Measurements from ENCODE around the gene FARP2. TPM values are rescaled to one million over a fixed set of nuclear protein-coding genes. Genes with fewer than 3 reads are reported as not detected.
A peak's percentile ranks its signal among the peaks of the same experiment; 100 is the strongest.
"Not testable (repeated sequence)": the region's sequence is repeated elsewhere in the genome, so short reads cannot be mapped to it uniquely, and the experiment has no call there.

Gene FARP2
- total RNA-seq, 1 experiment from 2014 or later = 17.0 TPM

DNA sequence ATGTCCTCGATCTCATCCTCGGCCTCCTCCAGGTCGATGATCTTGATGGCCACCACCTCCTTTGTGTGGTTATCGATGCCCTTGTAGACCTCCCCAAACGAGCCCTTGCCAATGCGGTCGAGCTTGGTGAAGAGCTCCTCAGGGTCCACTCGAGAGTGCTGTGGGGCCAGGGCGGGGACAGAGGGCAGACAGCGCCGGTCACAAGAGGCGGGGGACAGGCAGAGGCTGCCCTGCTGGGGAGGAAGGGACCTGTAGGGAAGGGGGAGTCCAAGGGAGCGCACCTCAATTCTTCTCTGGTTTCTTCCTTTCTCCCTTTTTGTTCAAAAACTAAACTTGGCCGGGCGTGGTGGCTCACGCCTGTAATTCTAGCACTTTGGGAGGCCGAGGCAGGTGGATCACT is 145.5 kb downstream of the FARP2 start:
- DNase-seq (ENCODE audit: low read depth) = no peak

DNA sequence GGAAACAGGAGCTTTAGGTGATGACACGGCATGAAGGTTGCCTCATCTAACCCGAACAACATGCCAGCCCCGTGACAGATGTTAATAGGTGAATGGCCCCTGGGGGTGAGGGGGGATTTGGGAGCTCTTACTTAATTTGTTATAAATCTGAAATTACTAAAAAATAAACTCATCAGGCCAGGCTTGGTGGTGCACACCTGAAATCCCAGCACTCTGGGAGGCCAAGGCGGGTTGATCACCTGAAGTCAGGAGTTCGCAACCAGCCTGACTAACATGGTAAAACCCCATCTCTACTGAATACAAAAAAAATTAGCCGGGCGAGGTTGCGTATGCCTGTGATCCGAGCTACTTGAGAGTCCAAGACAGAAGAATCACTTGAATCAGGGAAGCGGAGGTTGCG is 146.2 kb downstream of the FARP2 start:
- no peak for DNase-seq (ENCODE audit: low read depth)

DNA sequence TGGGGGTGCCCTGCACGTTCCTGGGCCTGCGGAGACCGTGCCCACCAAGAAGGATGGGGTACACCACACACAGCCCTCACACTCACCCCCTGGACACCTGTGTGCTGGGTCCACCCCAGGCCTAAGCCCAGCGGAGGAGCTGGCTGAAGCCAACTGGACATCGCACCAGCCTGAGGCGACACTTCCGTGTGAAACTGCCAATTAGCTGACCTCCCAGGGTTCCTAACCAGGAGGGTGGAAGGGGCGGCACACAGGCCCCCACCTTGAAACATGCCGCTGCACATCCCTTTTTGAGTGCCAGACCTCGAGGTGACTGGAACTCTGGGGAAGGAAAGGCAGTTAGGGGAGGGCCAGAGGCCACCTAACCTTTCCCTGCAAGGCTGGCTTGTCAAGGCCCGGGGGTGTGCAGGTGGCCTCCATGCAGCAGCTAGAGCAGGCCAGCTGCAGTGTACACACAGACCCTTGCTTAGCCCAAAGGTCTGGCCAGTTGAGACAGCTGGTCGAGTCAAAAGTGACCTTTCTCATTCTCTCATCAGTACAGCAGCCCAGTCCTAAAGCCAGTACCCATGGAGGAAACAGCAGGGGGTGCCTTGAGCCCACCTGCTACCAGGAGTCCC is 147.8 kb downstream of the FARP2 start:
- no peak for DNase-seq (ENCODE audit: low read depth)

DNA sequence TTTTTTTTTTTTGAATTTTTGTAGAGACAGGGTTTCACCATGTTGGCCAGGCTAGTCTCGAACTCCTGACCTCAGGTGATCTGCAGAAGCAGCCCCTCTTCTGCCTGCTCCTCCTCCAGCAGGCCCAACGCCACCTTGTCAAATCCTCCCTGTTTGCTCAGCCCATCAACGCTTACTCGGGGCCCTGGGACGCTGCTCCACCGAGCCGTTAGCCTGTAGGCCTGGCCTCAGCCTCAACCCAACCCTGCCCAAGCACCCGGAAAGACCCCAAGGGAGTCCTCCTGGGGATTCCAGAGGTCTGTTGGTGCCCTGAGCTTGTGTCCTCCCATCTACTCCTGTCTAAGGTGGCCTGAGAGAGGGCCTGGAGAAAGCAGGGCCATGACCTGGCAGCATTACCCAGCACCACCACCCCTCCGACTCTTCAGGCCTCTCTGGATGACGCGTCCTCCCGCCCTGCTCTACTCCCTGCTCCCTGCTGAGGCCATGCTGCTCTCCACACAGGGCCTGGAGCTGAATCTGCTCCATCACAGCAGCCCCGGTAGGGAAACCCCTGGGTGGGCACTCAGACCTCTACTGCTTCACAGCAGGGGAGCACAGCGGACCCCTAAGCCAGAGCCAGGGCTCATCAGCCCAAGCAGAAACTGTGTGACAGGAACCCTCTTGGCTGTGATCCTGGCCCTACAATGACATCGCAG is 149.1 kb downstream of the FARP2 start:
- no peak for DNase-seq (ENCODE audit: low read depth)

DNA sequence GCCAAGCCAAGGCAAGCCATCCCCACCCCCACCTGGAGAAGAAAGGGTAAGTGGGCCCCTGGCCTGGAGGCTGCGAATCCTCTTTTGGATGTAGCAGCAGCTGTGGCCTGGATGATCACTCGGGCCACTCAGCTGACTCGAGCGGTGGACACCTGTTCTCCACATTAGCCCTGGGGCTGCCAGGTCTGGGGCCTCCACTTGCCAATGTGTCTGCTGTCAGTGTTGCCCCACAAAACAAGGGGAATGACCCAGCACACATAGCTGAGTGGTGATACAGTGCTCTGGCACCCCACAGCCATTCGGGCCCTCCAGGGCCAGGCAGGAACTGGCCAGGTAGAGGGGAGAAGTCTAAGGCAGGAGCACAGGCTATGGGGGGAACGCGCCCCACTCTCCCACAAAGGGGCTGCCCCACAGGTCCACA is 149.7 kb downstream of the FARP2 start:
- no peak for DNase-seq (ENCODE audit: low read depth)

DNA sequence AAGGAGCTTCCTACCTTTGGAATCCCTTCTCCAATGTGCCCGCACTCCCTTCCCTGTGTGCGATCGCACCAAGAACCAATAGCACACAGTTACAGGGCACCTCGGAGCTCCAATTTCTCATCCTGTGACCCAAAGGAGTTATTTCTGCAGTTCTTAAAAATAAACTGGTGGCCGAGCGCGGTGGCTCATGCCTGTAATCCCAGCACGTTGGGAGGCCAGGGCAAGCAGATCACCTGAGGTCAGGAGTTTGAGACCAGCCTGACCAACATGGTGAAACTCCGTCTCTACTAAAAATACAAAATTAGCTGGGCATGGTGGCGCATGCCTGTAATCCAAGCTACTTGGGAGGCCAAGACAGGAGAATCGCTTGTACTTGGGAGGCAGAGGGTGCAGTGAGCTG is 150.2 kb downstream of the FARP2 start:
- DNase-seq (ENCODE audit: low read depth) = not testable (repeated sequence)

DNA sequence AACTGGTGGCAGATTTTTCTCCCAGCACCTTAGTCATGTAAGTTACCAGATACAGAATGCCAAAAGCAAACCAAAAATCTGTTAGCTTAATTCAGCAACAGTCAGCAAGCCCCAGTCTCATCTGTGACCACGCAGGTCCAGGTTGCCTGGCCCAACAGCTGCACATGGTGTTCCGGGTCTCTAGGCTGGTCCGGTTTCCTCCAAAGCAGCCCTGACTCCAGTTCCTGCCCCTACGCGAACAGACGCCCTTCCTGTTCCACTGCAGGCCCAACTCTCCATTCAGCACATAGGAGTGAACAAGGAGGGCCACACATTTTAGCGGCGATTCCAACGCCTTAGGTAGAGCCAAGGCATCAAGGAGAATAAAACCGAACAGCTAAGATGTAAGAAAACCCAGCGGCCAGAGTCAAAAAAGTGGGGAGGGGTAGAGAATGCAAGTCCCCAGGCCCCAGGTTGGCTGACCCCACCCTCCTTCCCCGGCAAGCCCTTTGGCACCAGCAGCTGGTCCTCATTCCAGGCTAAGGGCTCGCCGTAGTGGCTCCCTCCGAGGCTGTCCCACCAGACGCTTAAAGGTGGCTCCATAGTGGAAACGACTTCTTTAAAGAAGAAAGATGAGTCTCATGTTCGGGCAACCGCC is 150.8 kb downstream of the FARP2 start:
- no peak for DNase-seq (ENCODE audit: low read depth)

DNA sequence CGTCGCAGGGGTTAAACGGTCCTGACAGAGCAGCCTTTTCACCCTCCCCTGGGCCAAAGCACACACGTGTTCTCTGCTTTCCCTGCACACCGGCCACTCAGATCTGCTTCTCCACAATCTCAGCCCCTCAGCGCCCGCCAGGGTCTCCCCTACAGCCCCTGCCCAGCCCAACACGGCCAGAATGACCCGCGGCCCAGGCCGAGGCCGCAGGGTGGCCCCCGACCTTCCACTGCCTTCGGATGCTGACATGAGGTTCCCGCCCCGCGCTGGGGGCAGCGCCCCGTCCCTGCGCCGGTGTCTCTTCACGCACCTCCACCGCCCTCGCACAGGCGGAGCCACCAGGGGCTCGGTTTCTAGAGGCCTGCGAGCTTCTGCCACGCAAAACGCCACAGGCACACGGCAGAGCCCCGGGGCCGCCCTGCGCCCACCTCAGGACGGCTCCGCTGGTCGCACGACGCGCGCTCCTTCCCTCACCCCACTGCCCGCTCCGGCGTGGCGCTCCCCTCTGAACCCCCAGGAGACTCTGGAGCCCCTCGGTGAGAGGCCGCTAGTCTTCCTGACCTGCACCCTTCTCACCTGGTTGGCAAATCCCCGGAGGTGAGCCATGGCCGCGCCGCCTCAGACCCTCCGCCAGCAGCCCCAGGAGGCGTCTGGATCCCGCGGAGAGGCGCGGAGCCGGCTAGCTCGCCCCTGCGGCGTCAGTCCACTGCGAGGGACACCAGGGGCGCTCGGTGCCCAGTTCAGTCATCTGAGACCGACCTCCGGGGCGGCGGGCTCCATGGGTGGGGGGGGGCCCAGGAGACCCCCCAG is 151.6 kb downstream of the FARP2 start:
- DNase-seq (ENCODE audit: low read depth) = peak; percentile 55

DNA sequence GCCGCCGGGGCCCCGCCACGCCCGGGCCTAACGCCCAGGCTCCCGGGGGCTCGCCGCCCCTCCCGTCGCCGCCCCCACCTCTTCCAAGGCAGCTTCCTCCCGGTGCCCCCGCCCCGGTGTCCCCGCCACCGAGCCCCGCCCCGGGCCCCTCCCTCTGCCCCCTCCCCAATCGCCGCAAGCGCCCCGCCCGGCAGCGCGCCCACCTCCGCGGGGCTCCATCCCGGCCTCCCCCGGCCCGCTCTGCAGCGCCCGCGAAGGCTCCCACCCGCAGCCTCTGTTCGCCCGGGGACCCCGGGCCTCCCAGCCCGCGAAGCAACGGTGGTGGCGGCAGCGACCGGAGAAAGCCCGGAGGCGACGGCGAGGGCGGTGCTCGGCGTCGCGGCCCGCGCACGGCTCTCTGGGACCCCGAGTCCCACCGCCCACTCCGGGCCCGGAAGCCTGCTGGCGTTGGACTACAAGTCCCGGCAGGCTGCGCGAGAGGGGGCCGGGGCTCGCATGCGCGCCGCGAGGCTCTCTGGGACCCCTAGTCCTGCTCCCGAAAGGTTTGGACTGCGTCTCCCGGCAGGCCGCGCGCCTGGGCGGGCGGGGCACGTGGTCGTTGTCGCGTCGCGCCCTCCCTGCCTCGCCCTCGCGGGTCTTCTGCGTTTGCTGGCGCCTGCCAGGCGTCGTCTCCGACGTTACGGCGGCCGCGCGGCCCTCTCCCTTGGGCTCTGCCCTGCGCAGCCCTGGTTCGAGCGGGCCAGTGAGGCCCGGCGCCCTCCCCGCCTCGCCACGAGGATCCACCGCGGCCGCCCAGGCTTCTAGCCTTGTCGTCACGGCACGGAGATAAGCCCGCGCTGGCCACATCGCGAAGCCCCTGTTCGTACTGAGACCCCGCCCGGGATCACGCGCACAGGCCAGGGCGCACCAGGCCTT is 152.4 kb downstream of the FARP2 start, which contains the start of gene STK25:
Gene STK25 (minus strand): TSS at position 345 of the 915 bp plus-strand sequence. CDS start 549 bp downstream, outside the sequence.
- peak; percentile 95 for DNase-seq (ENCODE audit: low read depth)

DNA sequence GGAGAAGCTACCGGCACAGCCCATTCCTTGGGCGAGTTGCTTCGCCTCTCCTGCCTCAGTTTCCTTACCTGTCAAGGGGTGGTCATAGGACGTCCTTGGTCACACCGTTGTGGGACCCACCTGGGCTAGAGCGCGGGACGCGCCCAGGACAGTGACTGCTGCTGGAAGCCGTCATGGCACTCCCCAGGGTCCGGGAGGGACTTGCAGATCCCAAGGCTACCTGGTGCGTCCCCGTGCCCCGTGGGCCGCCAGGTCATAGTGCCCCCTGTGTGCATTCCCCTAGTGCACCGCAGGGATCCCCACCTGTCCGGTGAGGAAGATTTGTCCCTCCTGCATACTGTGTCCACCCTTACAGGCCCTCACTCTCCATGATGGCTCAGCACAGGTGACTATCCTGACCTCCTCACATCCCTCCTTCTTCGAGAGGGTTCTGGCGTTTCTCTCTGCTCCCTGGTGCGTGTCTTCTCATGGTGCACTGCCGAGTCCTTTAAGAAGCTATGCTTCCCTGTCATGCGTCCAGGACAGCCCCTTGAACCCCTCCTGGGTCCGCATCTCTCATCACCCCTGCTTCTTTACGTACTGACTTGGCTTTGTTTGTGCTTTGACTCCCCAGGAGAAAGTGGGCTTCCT is 153.2 kb downstream of the FARP2 start:
- DNase-seq (ENCODE audit: low read depth) = no peak

DNA sequence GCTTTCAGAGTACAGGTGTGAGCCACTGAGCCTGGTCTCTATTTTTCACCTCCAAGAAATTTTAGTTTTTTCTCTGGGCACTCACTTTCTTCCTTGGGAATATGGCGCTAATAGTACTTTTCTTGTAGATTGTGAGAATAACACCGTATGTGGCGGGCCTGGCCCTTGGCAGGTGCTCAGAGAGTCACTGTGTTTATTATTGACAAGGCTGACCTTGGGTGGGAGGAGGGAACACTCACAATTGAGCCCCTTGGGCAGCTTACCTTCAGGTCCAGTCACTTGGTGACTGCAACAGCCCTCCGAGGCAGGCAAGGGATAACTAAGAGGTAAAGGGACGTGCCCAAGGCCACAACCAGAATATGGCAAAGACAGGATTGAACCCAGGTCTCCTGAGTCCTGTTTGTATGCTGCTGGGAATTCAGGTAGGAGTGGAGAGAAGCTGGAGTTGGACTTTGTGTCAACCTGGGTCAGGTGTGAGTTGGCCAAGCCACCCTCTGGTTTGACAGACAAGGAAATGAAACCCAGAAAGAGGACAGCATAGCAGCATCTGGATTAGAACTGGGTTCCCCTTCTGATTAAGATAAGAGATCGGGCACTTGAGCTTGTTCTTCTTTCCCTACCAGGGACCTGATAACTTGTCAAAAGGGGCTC is 155.1 kb downstream of the FARP2 start:
- DNase-seq (ENCODE audit: low read depth) = no peak

DNA sequence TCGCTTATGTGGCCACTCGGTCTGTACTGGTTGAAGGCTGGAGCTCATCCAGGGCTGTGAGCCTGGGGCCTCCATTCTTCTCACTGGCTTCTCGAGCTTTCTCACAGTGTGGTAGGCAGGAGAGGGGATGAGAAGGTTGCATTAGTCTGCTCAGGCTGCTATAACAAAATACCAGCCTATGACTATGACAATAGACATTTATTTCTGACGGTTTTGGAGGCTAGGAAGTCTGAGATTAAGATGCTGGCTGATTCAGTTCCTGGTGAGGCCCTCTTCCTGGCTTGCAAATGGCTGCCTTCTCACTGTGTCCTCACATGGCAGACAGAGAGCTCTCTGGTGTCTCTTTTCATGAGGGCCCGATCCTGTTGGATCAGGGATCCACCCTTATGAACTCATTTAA is 158.5 kb downstream of the FARP2 start:
- no peak for DNase-seq (ENCODE audit: low read depth)

DNA sequence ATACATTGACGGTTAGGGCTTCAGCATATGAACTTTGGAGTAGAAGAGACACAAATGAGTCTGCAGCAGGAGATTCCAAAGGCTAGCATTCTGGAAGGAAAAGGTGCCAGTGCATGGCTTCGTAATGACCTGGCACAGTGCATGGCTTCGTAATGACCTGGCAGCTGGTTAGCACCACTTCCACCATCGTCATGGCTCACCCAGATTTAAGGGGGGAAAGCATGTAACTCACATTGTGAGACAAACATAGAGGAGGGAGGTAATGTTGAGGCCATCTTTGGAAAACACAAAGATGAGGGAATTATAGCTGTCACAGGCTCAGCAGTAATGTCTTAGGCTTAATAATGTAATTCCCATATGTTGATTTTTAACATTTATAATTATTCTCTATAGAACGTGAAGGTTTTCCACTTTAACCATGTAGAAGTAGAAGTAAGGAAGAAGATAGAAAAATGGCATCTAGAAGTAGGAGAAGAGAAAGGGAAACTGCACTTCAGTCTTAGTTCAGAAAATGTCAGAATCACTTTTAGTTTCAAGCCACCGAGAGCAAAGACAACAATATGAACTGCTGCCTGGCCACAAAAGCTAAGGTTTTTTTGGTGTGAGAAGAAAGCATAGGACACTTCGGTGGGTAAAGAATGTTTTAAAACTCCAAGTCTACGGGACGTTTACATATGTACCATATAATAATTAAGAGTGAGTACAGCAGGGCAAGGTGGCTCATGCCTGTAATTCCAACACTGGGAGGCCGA is 159.1 kb downstream of the FARP2 start:
- no peak for DNase-seq (ENCODE audit: low read depth)

DNA sequence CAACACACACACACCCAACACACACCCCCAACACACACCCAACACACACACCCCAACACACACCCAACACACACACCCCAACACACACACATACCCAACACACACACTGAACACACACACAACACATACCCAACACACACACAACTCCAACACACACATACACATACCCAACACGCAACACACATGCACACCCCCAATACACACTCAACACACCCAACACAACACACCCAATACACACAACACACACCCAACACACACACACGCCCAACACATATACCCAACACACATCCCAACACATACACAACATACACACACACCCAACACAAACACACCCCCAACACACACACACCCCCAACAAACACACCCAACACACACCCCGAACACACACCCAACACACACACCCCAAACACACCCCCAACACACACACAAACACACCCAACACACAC is 160.5 kb downstream of the FARP2 start:
- DNase-seq (ENCODE audit: low read depth) = no peak

DNA sequence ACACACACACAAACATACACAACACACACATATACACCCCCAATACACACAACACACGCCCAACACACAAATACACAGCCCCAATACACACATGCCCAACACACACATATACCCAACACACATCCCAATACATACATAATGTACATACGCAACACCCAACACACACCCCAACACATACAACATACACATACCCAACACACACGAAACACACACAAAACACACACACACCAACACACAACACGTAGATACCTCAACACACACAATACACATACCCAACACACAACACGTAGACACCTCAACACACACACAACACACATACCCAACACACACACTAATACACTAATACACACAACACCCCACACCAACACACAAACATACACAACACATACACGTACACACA is 161.2 kb downstream of the FARP2 start:
- DNase-seq (ENCODE audit: low read depth) = no peak

DNA sequence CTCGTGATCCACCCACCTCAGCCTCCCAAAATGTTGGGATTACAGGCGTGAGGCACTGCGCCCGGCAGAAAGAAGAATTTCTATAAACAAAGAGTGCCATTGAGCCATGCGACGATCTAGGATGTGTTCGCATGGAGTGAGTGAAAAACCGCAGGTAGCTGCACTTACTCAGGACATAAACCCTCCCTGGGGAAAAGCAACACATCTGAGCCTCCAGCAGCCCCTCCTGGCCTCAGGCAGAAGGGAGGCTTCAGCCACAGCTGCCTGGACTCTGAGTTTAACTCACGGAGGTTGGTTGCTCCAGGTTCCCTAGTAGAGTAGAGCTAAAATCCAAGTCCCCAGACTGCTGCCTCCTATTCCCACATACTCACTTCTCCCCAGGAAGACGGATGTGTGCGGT is 163.6 kb downstream of the FARP2 start:
- no peak for DNase-seq (ENCODE audit: low read depth)

DNA sequence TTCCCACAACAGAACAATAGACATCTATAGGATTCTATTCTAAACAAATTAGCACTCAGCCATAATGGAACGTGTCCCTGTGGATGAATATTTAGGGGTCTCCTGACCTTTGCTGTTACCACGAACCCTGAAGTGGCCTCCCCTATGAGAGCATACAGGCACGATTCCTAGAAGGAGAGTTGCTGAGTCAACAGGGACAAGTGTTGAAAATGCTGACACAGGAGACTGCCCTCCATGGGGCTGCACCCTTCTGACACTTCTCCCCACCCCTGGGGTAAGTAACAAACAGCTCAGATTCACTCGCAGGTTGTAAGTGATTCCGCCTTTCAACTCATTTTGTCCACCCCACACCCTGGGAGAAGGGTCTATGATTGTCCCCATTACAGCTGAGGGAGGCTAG is 166.4 kb downstream of the FARP2 start:
- no peak for DNase-seq (ENCODE audit: low read depth)

DNA sequence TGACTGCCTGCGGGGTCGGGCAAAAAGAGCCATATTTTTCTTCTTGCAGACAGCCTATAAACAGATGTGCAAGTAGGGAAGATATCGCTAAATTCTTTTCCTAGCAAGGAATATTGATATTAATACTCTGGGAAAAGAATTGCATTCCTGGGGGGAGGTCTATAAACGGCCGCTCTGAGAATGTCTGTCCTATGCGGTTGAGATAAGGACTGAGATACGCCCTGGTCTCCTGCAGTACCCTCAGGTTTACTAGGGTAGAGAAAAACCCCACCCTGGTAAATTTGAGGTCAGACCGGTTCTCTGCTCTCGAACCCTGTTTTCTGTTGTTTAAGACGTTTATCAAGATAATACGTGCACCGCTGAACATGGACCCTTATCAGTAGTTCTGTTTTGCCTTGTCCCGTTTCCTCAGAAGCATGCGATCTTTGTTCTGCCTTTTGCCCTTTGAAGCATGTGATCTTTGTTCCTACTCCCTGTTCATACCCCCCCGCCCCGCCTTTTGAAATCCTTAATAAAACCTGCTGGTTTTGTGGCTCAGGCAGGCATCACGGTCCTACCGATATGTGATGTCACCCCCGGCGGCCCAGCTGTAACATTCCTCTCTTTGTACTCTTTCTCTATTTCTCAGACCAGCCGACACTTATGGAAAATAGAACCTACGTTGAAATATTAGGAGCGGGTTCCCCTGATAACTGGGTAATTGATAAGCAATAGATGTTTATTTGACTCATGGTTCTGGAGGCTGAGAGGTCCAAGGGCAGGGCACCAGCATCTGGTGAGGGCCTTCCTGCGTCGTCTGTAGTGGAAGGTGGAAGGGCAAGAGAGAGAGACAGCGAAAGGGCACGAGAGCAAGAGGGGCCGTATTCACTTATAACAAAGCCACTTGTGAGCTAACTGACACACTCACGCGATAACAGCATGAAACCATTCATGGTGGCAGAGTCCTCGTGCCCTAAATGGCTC is 170.0 kb downstream of the FARP2 start:
- not testable (repeated sequence) for DNase-seq (ENCODE audit: low read depth)

Measured in M059J (cell line).